Sigmoid colon (tissue), 4 donors: ENCODE data around the gene SMIM38.

Experiments used
- EP300 ChIP-seq, 4 donors: sonication (generic); formaldehyde crosslinking; IDR thresholded peaks; one replicate each; pipeline ENCODE4 v1.6.1; 2017; ENCODE audit warnings: antibody characterized with exemption in 4 of 4
- POLR2A ChIP-seq, 2 donors: fragments of 450-650 bp; IDR thresholded peaks; one replicate each; pipeline ENCODE4 v1.6.1; 2016; ENCODE audit warnings: antibody characterized with exemption in 2 of 2, mild to moderate bottlenecking in 2 of 2, moderate library complexity in 2 of 2
- POLR2AphosphoS5 ChIP-seq, 4 donors: sonication (generic); formaldehyde crosslinking; IDR thresholded peaks; one replicate each; pipeline ENCODE4 v1.6.1; 2017; ENCODE audit warnings: antibody characterized with exemption in 4 of 4
- TF ChIP-seq, protein P1 (sequence below), 4 experiments: fragments of 450-650 bp in 3 of 4; fragments of 200-600 bp in 1 of 4; IDR thresholded peaks; one replicate each; pipeline ENCODE4 v1.5.1; 2016 to 2019; ENCODE audit warnings: antibody characterized with exemption in 4 of 4, mild to moderate bottlenecking in 3 of 4, moderate library complexity in 2 of 4

DNA sequence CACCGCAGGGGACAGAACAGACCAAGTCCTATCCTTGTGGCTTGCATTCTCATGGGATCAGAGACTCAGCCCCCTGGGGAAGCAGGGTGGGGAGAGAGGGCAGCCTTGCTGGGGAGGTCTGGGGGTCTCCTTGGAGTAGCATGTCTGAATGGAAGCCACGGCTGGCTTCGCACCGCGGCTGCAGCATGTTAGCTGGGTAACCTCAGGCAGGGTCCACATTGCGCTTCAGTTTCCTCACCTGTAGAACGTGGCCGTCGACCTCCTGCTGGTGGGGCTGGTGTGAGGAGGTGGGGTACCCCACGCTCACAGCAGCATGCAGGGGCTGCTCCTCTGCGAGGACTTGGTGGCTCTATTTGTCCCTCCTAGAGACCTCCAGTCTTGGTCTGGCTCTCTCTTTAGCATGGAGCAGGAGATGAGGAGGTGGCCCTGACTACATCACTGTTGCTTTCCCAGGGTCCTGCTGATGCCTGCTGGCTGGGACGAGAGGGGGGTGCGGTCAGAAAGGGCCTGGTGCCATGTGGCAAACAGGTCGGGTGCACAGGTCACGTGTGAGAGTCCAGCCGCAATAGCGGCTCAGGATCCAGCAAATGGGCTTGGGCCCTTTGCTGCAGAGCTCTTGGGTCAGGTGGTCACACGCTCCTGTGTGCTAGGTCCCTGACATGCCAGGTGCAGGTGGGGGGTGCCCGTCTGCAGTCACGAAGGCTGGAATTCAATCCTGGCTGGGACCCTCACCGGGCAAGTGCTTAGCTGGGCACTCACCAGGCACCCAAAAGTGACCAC lies 35.4 kb upstream of the SMIM38 start:
- TF ChIP-seq, protein P1, sequence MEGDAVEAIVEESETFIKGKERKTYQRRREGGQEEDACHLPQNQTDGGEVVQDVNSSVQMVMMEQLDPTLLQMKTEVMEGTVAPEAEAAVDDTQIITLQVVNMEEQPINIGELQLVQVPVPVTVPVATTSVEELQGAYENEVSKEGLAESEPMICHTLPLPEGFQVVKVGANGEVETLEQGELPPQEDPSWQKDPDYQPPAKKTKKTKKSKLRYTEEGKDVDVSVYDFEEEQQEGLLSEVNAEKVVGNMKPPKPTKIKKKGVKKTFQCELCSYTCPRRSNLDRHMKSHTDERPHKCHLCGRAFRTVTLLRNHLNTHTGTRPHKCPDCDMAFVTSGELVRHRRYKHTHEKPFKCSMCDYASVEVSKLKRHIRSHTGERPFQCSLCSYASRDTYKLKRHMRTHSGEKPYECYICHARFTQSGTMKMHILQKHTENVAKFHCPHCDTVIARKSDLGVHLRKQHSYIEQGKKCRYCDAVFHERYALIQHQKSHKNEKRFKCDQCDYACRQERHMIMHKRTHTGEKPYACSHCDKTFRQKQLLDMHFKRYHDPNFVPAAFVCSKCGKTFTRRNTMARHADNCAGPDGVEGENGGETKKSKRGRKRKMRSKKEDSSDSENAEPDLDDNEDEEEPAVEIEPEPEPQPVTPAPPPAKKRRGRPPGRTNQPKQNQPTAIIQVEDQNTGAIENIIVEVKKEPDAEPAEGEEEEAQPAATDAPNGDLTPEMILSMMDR (IDR thresholded peaks at IDR 0.05): no peak
- TF ChIP-seq EP300 (IDR thresholded peaks at IDR 0.05) (no peak), POLR2A (IDR thresholded peaks at IDR 0.05) (no peak), POLR2AphosphoS5 (IDR thresholded peaks at IDR 0.05) (no peak)
